H9 (cell line): ENCODE measurements around the gene MDFI. TPM values are rescaled to one million over a fixed set of nuclear protein-coding genes. Genes with fewer than 3 reads are reported as not detected.

Source experiments
- DNase-seq: peaks from one replicate; pipeline ENCODE4 v3.0.0-alpha.2; 2017
- H2AFZ ChIP-seq: one replicate; pipeline ENCODE4 v1.6.1; 2013; ENCODE audit warnings: mild to moderate bottlenecking, low read length, control low read depth, moderate library complexity
- H2AK5ac ChIP-seq: 2 replicates; pipeline ENCODE4 v1.6.1; 2013; ENCODE audit warnings: low read length, control low read depth, mixed read lengths; ENCODE audit not compliant: insufficient read length
- H2BK120ac ChIP-seq: one replicate; pipeline ENCODE4 v1.6.1; 2013; ENCODE audit warnings: low read depth, mild to moderate bottlenecking, low read length, control low read depth, inconsistent platforms; ENCODE audit not compliant: poor library complexity, severe bottlenecking
- H2BK12ac ChIP-seq: 2 replicates; pipeline ENCODE4 v1.6.1; 2013; ENCODE audit warnings: low read length, control low read depth, mixed read lengths, low read depth; ENCODE audit not compliant: insufficient read length
- H2BK15ac ChIP-seq: 2 replicates; pipeline ENCODE4 v1.6.1; 2013; ENCODE audit warnings: low read depth, low read length, control low read depth
- H2BK20ac ChIP-seq: one replicate; pipeline ENCODE4 v1.6.1; 2013; ENCODE audit warnings: low read depth, mild to moderate bottlenecking, low read length, control low read depth, inconsistent platforms; ENCODE audit not compliant: poor library complexity, severe bottlenecking
- H2BK5ac ChIP-seq: 2 replicates; pipeline ENCODE4 v1.6.1; 2013; ENCODE audit warnings: low read length, control low read depth, mixed read lengths; ENCODE audit not compliant: insufficient read length
- H3K14ac ChIP-seq: 2 replicates; pipeline ENCODE4 v1.6.1; 2013; ENCODE audit warnings: low read length, control low read depth; ENCODE audit not compliant: insufficient read depth
- H3K18ac ChIP-seq: 2 replicates; pipeline ENCODE4 v1.6.1; 2013; ENCODE audit warnings: low read depth, mild to moderate bottlenecking, mixed read lengths, low read length, control low read depth; ENCODE audit not compliant: insufficient read length
- H3K23ac ChIP-seq: 2 replicates; pipeline ENCODE4 v1.6.1; 2013; ENCODE audit warnings: low read length, control low read depth, mixed read lengths, low read depth; ENCODE audit not compliant: insufficient read length
- H3K23me2 ChIP-seq: 2 replicates; pipeline ENCODE4 v1.6.1; 2013; ENCODE audit warnings: low read depth, mild to moderate bottlenecking, mixed read lengths, low read length, control low read depth; ENCODE audit not compliant: insufficient read length, poor library complexity, severe bottlenecking
- H3K27ac ChIP-seq: 2 replicates; pipeline ENCODE4 v1.5.1; 2013; ENCODE audit warnings: low read length, control low read depth, mixed read lengths, low read depth; ENCODE audit not compliant: insufficient read length
- H3K27me3 ChIP-seq: 2 replicates; pipeline ENCODE4 v1.6.1; 2013; ENCODE audit warnings: low read length, control low read depth, inconsistent platforms; ENCODE audit not compliant: insufficient read depth
- H3K4ac ChIP-seq: 2 replicates; pipeline ENCODE4 v1.6.1; 2013; ENCODE audit warnings: low read depth, mild to moderate bottlenecking, control low read depth, inconsistent platforms, low read length, moderate library complexity
- H3K4me1 ChIP-seq: 2 replicates; pipeline ENCODE4 v1.6.1; 2013; ENCODE audit warnings: low read length, control low read depth, inconsistent platforms; ENCODE audit not compliant: insufficient read depth
- H3K4me2 ChIP-seq: 2 replicates; pipeline ENCODE4 v1.6.1; 2013; ENCODE audit warnings: low read length, control low read depth, mixed read lengths; ENCODE audit not compliant: insufficient read length, insufficient read depth
- H3K56ac ChIP-seq: 2 replicates; pipeline ENCODE4 v1.6.1; 2013; ENCODE audit warnings: low read depth, mild to moderate bottlenecking, mixed read lengths, low read length, control low read depth; ENCODE audit not compliant: insufficient read length
- H3K79me1 ChIP-seq: 2 replicates; pipeline ENCODE4 v1.6.1; 2013; ENCODE audit warnings: low read depth, mild to moderate bottlenecking, moderate library complexity, low read length, control low read depth, inconsistent platforms; ENCODE audit not compliant: insufficient read depth, poor library complexity, severe bottlenecking
- H3K79me2 ChIP-seq: 2 replicates; pipeline ENCODE4 v1.6.1; 2013; ENCODE audit warnings: low read length, control low read depth, inconsistent platforms; ENCODE audit not compliant: insufficient read depth
- H3K9ac ChIP-seq: 2 replicates; pipeline ENCODE4 v1.6.1; 2013; ENCODE audit warnings: low read length, control low read depth, mixed read lengths; ENCODE audit not compliant: insufficient read length; ENCODE audit errors: extremely low read depth
- H3K9me3 ChIP-seq: one replicate; pipeline ENCODE4 v1.6.1; 2013; ENCODE audit warnings: low read depth, low read length, inconsistent platforms; ENCODE audit not compliant: control insufficient read depth
- H3T11ph ChIP-seq: one replicate; pipeline ENCODE4 v1.6.1; 2013; ENCODE audit warnings: mild to moderate bottlenecking, low read length, control low read depth, inconsistent platforms
- H4K20me1 ChIP-seq: one replicate; pipeline ENCODE4 v1.6.1; 2013; ENCODE audit not compliant: control insufficient read depth, insufficient read length, insufficient read depth
- H4K5ac ChIP-seq: 2 replicates; pipeline ENCODE4 v1.6.1; 2013; ENCODE audit warnings: low read depth, mild to moderate bottlenecking, mixed read lengths, low read length, control low read depth; ENCODE audit not compliant: insufficient read length
- H4K8ac ChIP-seq: replicated peaks from 2 replicates; pipeline ENCODE4 v1.6.1; 2013; ENCODE audit warnings: low read length, control low read depth, mixed read lengths, low read depth; ENCODE audit not compliant: insufficient read length
- H4K91ac ChIP-seq: 2 replicates; pipeline ENCODE4 v1.6.1; 2013; ENCODE audit warnings: low read depth, mild to moderate bottlenecking, moderate library complexity, mixed read lengths, low read length, control low read depth; ENCODE audit not compliant: insufficient read length
- H3K27ac Mint-ChIP-seq, 3 experiments: 2 replicates in 2 of 3; 3 replicates in 1 of 3; pipeline ENCODE4 v1.8.0; 2020 to 2021; ENCODE audit warnings: mixed read lengths in 3 of 3, mild to moderate bottlenecking in 1 of 3, moderate library complexity in 1 of 3
- H3K27me3 Mint-ChIP-seq: 2 replicates; pipeline ENCODE4 v1.8.0; 2021; ENCODE audit warnings: low read depth, mild to moderate bottlenecking, moderate library complexity, mixed read lengths
- H3K36me3 Mint-ChIP-seq, 3 experiments: 2 replicates in 2 of 3; 3 replicates in 1 of 3; pipeline ENCODE4 v1.8.0; 2020 to 2021; ENCODE audit warnings: low read depth in 3 of 3, mixed read lengths in 3 of 3; ENCODE audit not compliant: insufficient read depth in 1 of 3
- H3K4me1 Mint-ChIP-seq, 2 experiments: 2 replicates each; pipeline ENCODE4 v1.8.0; 2020; ENCODE audit warnings: mixed read lengths in 2 of 2
- H3K4me3 Mint-ChIP-seq, 2 experiments: 2 replicates in 1 of 2; 3 replicates in 1 of 2; pipeline ENCODE4 v1.8.0; 2020 to 2021; ENCODE audit warnings: mild to moderate bottlenecking in 2 of 2, mixed read lengths in 2 of 2, moderate library complexity in 1 of 2
- H3K9me3 Mint-ChIP-seq, 2 experiments: 2 replicates in 1 of 2; 3 replicates in 1 of 2; pipeline ENCODE4 v1.8.0; 2020; ENCODE audit warnings: mild to moderate bottlenecking in 2 of 2, mixed read lengths in 2 of 2, moderate library complexity in 1 of 2
- CTCF ChIP-seq: fragments of 200-600 bp; sonication (generic); conservative IDR thresholded peaks from 3 replicates; pipeline ENCODE4 v1.8.0; 2021; ENCODE audit warnings: antibody characterized with exemption, mild to moderate bottlenecking
- WGBS: extraction: QIAGEN DNeasy Blood & Tissue Kit; methylation state at CpG from one replicate; pipeline ENCODE4 v1.1.7; 2013; ENCODE audit warnings: missing lambda C conversion rate, low lambda C conversion rate, mixed read lengths; ENCODE audit not compliant: insufficient read length; ENCODE audit errors: extremely low coverage; 5-methylcytosine and 5-hydroxymethylcytosine counted together
- total RNA-seq: library from RNA; stranded (reverse); gene quantifications from 2 replicates; pipeline ENCODE4 v1.2.1, GENCODE V29; 2021

MDFI gene
- total RNA-seq, 1 experiment from 2014 or later: 45.0 TPM

DNA sequence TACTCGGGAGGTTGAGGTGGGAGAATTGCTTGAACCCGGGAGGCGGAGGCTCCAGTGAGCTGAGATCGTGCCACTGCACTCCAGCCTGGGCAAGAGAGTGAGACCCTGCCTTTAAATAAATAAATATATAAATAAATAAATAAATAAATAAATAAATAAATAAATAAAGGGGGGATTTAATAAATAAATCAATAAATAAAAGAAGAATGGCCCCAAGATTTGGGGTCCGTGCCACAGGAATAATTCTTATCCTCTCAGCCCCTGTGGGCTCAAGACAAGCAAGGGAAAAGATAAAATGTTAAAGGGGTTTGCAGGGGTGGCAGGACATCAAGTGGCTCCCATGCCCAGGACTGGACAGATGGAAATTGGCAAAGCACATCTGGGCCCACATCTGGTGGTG lies 31.2 kb upstream of the MDFI start:
- H3K4me3 Mint-ChIP-seq: no peak overlapping the region
- Histone ChIP-seq H3K4ac (no peak overlapping the region), H3K23me2 (peaks cover 3% of the 10 kb centered on the region)

More for the DNA sequence above, 31.2 kb upstream of the MDFI start:
- Histone ChIP-seq H3K9ac (no peak overlapping the region), H3K14ac (no peak overlapping the region), H2BK5ac (no peak overlapping the region), H3T11ph (no peak overlapping the region), H3K9me3 (no peaks in the 10 kb centered on the region), H3K4me1 (no peaks in the 10 kb centered on the region), H3K56ac (no peak overlapping the region), H3K4me2 (no peak overlapping the region), H4K5ac (no peak overlapping the region), H4K20me1 (no peaks in the 10 kb centered on the region), H2BK20ac (no peak overlapping the region), H3K18ac (no peak overlapping the region), H3K79me2 (no peaks in the 10 kb centered on the region), H2BK120ac (no peak overlapping the region), H2BK15ac (no peak overlapping the region), H3K79me1 (no peaks in the 10 kb centered on the region), H2BK12ac (no peak overlapping the region), H3K27me3 (no peaks in the 10 kb centered on the region), H3K23ac (no peak overlapping the region), H4K8ac (no peak overlapping the region), H4K91ac (no peak overlapping the region), H2AK5ac (no peak overlapping the region), H3K27ac (no peak overlapping the region), H2AFZ (no peak overlapping the region)
- WGBS: no CpG with 5 or more reads among the region's 5 CpGs
- no peaks in the 10 kb centered on the region; a peak in 2 of 7 replicates for H3K36me3 Mint-ChIP-seq
- H3K27me3 Mint-ChIP-seq: peaks cover 11% of the 10 kb centered on the region
- H3K9me3 Mint-ChIP-seq: peaks cover 2 to 7% of the 10 kb centered on the region in 2 experiments; a peak in 3 of 5 replicates
- no peak for DNase-seq
- H3K4me1 Mint-ChIP-seq: peaks cover 8 to 21% of the 10 kb centered on the region in 2 experiments
- no peak overlapping the region; a peak in 1 of 7 replicates for H3K27ac Mint-ChIP-seq
- TF ChIP-seq CTCF: no peak
